Measurements from ENCODE around the gene CAMSAP1. TPM values are rescaled to one million over a fixed set of nuclear protein-coding genes. Genes with fewer than 3 reads are reported as not detected.

Gene CAMSAP1
- total RNA-seq, 4 donors from 2014 or later, result 11.8 to 23.4 (median 19.9) TPM

DNA sequence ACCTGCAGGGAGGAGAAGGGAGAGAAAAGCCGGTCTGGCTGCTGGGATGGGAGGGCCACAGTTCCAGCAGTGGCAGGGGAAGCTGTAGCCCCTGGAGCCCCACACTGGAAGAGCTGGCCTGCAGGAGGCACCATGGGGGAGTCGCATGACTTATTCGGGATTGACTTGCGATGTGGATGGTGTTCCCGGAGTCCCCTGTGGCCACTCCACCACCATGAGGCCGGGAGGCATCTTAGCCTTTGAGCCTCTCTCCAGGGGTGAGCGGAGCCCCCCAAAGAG lies 113.3 kb downstream of the CAMSAP1 start:
- intact Hi-C loops (cut with DNase I), result no loop called here
- Histone ChIP-seq H3K36me3 (no peaks in the 10 kb centered on the region), H3K27ac (no peak overlapping the region), H3K4me1 (no peaks in the 10 kb centered on the region), H3K4me3 (replicated peaks in 1 of 3) (no peak overlapping the region), H3K9me3 (no peaks in the 10 kb centered on the region), H3K27me3 (no peaks in the 10 kb centered on the region)
- WGBS, 2 donors, result 65 to 100% methylated on average over 1 to 5 of the region's 7 CpGs
- TF ChIP-seq, protein P1, sequence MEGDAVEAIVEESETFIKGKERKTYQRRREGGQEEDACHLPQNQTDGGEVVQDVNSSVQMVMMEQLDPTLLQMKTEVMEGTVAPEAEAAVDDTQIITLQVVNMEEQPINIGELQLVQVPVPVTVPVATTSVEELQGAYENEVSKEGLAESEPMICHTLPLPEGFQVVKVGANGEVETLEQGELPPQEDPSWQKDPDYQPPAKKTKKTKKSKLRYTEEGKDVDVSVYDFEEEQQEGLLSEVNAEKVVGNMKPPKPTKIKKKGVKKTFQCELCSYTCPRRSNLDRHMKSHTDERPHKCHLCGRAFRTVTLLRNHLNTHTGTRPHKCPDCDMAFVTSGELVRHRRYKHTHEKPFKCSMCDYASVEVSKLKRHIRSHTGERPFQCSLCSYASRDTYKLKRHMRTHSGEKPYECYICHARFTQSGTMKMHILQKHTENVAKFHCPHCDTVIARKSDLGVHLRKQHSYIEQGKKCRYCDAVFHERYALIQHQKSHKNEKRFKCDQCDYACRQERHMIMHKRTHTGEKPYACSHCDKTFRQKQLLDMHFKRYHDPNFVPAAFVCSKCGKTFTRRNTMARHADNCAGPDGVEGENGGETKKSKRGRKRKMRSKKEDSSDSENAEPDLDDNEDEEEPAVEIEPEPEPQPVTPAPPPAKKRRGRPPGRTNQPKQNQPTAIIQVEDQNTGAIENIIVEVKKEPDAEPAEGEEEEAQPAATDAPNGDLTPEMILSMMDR (IDR thresholded peaks at IDR 0.05), result no peak
- no peak for TF ChIP-seq POLR2A (IDR thresholded peaks at IDR 0.05)
- no peak for DNase-seq

DNA sequence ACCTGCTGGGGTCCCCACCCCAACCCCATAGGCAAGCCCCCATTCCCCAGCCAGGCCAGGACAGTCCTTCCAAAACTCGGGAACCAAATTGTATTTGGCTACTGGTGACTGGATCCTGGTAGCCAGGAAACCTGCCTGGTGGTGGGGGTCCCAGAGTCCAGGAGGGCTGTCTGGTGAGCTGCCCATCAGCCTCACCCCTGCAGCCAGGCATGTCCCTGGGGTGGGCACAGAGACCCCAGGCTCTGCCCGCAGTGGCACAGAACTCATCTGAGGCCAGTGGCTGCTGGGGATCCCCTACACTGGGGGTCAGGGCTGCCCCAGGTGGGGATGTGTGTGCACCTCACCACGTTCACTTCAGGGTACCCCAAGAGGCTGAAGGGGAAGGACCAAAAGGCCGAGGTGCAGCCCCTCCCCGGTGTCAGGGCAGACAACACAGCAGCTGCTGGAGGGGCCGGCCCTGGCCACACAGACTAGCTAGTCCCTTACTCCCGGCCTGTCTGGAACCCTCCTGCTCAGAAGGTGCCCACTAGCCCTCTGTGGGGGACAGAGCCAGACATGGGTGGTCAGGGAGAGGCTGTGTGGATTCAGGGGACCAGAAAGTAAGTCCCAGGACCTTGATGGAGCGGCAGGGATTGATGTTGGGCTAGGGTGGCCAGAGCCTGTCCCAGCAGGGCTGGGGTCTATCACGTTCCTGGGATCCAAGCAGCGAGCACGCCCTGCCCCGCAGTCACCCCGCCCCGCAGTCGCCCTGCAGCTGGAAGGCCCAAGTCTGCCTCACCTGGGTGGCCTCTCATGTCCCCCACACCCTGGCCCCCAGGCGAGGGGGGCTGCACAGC lies 113.9 kb downstream of the CAMSAP1 start:
- H3K27ac ChIP-seq, result no peak overlapping the region
- intact Hi-C loops (cut with DNase I), result no loop called here
- no peaks in the 10 kb centered on the region for H3K27me3 ChIP-seq
- no peak for TF ChIP-seq POLR2A (IDR thresholded peaks at IDR 0.05)
- TF ChIP-seq, protein P1 (IDR thresholded peaks at IDR 0.05), result no peak
- WGBS, 2 donors, result 84 to 87% methylated on average over 5 to 10 of the region's 16 CpGs
- DNase-seq, result no peak
- no peaks in the 10 kb centered on the region for H3K4me1 ChIP-seq
- no peak overlapping the region for H3K4me3 ChIP-seq (replicated peaks in 1 of 3)
- H3K36me3 ChIP-seq, result no peaks in the 10 kb centered on the region
- no peaks in the 10 kb centered on the region for H3K9me3 ChIP-seq

DNA sequence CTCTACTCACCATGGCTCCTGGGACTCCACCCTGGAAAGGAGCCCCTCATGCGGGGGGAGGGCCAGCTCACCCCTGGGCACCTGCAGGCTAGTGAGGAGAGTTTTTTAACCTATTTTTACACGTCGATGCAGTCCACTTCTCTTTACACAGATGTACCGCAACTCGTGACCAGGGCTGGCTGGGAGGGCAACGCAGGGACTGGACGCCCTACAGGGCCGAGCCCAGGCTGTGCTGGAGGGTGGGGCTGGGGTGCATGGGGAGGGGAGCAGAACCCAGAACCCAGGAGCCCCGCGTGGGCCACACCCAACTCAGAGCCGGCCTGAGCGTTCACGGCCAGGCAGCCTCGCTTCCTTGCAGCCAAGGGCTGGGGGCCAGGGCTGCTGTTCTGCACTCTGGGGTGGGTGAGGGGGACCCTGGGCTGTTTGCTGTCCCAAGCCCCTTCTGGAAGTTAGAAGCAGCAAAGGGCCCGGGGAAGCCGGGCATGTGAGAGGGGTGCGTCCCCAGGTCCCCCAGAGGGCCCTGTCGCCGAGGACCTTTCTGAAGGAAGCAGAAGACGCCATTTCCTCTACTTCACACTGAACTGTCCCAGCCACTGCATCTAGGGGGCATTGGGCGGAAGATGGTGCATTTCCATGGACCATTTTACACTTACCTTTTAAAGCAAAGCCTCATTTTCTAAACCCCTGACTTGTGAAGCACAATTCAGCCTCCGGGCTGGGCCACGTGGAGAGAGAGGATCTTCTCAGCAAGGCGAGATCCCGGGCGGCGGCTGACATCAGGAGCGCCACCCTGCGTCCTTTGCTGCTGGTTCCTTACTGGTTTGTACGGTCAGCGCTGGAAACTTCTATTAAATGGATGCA lies 114.8 kb downstream of the CAMSAP1 start:
- Histone ChIP-seq H3K27ac (no peak overlapping the region), H3K27me3 (no peaks in the 10 kb centered on the region), H3K36me3 (no peaks in the 10 kb centered on the region), H3K4me1 (no peaks in the 10 kb centered on the region), H3K9me3 (no peaks in the 10 kb centered on the region), H3K4me3 (replicated peaks in 1 of 3) (no peak overlapping the region)
- intact Hi-C loops (cut with DNase I), result no loop called here
- 80 to 85% methylated on average over 17 to 30 of the region's 31 CpGs for WGBS, 2 donors
- no peak for TF ChIP-seq POLR2A (IDR thresholded peaks at IDR 0.05)
- DNase-seq, result no peak

DNA sequence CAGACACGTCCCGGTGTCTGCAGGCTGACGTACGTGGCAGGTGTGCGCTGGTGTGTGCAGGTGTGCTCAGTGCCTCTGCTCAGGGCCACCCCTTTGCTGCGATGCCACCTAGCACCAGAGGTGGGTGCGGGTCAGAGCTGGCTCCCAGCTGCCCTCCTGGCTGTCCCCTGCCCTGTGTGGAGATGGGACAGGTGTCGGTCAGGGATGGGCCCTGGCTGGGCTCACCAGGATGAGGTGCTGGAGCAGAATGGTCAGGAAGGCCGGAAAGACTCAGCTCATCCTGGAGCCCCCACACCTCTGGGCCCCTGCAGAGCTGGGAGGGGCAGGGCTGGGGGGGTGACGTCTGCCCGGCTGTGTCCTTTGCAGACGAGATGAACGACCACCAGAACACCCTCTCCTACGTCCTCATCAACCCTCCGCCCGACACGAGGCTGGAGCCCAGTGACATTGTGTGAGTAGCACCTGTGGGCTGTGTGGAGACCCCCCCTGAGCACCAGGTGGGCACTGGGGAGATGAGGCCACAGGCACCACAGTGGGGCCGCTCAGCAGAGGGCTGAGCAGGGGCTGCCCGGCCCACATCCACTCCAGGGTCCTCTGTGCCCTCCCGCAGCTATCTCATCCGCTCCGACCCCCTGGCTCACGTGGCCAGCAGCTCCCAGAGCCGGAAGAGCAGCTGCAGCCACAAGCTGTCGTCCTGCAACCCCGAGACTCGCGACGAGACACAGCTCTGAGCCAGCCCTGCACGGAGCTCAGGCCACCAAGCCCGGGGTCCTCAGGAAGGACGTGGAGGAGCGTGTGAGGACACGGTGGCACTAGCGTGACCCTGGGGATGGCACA lies 115.7 kb downstream of the CAMSAP1 start:
- intact Hi-C loops (cut with DNase I), result no loop called here
- no peaks in the 10 kb centered on the region for H3K36me3 ChIP-seq
- no peaks in the 10 kb centered on the region for H3K9me3 ChIP-seq
- no peak overlapping the region for H3K4me3 ChIP-seq (replicated peaks in 1 of 3)
- no peaks in the 10 kb centered on the region for H3K27me3 ChIP-seq
- no peak for DNase-seq
- TF ChIP-seq POLR2A (IDR thresholded peaks at IDR 0.05), result no peak
- TF ChIP-seq, protein P1 (IDR thresholded peaks at IDR 0.05), result no peak
- no peaks in the 10 kb centered on the region for H3K4me1 ChIP-seq
- WGBS, 2 donors, result 70 to 82% methylated on average over 20 to 22 of the region's 35 CpGs
- no peak overlapping the region for H3K27ac ChIP-seq

DNA sequence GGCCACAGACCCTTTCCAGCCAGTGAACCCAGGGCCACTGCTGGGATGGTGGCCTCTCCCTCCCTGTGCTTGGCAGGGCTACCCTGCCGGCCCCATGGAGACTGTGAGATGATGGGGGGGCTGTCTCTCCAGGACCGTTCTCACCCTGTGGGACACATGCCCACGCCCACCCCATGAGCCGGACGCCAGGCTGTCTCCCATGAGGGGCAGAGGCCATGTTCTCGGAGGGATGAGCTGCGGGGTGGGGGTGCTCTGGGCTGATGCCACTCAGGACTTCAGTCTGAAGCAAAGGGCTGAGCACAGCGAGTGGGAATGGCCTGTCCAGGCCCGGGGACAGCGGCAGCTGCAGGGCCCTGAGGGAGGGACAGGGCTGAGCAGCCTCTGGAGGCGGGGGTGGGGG lies 116.5 kb downstream of the CAMSAP1 start:
- 77 to 81% methylated on average over 11 of the region's 11 CpGs for WGBS, 2 donors
- DNase-seq, result no peak
- Histone ChIP-seq H3K4me1 (no peaks in the 10 kb centered on the region), H3K36me3 (no peaks in the 10 kb centered on the region), H3K4me3 (replicated peaks in 1 of 3) (no peak overlapping the region), H3K27ac (no peak overlapping the region), H3K9me3 (no peaks in the 10 kb centered on the region), H3K27me3 (no peaks in the 10 kb centered on the region)
- intact Hi-C loops (cut with DNase I), result no loop called here
- TF ChIP-seq POLR2A (IDR thresholded peaks at IDR 0.05), result no peak
- TF ChIP-seq, protein P1 (IDR thresholded peaks at IDR 0.05), result no peak
